ENCODE measurements around the gene ANKRD65.
"Not testable (repeated sequence)": the region's sequence is repeated elsewhere in the genome, so short reads cannot be mapped to it uniquely, and the experiment has no call there.

The ANKRD65 gene

DNA sequence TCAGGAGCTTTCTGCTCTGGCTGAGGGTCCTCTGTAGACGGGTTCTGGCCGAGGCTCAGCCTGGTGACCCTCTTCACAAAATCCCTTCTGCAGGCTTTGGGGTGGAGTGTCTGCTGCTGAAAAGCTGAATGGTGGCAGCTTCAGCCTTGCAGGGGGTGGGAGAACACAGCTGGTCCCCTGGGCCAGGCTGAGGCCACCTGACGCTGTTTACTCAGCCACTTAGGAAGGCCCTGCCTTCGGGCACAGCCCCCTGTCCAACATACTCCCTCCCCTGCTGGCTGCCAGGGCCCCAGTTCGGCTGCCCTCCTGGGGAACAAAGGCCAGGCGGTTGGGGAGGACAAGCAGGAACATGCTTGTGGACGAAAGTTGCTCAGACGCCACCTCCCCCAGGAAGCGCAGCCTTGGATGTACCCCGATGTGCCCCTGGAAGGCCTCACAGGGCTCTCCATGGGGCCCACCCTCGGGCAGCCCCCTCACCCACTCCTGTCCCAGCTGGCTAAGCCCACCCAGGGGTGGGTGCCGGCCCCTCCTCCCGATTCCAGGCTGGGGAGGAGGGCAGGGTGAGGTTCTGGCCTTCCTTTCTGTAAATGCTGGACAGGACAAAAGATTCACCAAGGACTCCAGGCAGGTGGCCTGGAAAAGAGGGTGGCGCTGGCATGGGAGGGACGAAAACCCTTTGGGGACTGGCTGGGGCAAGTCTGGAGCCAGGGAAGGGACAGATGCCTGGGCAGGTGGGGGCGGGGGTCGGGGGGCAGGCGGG is at the start of gene ANKRD65:
Gene ANKRD65 (minus strand): TSS at position 130 of the 760 bp plus-strand sequence. CDS start 271 bp downstream, outside the sequence.
- no peak for FAIRE-seq

DNA sequence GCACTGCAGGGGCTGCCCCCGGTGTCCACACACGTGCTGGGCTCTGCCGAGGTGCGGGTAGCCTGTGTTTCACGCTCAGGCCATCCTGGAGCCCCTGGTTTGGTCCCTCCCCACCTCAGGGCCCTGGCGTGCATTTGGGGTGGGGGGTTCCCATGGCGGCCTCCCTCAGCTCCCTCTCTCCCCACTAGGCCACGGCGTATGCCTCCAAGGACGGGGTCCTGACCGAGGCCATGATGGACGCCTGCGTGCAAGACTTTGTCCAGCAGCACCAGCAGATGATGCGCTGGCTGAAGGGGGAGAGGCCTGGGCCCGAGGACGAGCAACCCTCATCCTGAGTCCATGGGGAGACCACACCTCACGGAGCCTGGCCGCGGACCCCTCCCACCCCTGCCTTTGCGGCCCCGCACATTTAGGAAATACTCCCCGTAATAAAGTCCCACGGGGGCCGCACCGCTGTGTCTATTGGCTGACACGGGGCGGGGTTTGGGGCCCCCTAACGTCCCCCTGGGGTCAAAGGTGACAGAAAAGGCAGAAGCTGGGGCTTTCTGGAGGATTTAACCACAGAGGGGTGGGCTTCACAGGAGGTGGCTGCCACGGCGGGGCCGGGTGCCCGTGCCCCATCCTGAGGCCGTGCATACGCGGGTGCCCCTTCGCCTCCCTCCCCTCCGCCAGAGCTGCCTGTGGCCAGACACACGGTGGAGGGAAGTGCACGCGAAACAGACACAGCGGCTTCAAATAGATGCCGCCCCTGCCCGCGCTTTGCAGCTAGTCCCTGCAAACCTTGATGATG is 47.3 kb upstream of the ANKRD65 start:
- not testable (repeated sequence) for FAIRE-seq

DNA sequence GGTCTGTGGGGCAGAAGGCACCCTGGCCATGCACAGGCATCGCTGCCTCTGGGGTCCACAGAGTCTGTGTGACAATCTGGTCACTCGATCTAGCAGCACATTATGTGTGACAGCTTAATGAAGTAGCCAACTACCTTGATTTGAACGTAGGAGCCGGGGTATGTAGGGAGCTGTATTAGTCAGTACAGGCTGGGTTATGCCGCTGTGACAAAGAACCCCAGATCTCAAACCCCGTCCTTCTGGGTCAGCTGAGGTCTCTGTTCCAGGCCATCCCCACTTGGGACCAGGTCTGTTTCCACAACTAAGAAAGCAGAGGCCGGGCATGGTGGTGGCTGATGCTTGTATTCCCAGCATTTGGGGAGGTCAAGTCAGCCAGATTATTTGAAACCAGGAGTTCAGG is 42.2 kb upstream of the ANKRD65 start:
- no peak for FAIRE-seq

DNA sequence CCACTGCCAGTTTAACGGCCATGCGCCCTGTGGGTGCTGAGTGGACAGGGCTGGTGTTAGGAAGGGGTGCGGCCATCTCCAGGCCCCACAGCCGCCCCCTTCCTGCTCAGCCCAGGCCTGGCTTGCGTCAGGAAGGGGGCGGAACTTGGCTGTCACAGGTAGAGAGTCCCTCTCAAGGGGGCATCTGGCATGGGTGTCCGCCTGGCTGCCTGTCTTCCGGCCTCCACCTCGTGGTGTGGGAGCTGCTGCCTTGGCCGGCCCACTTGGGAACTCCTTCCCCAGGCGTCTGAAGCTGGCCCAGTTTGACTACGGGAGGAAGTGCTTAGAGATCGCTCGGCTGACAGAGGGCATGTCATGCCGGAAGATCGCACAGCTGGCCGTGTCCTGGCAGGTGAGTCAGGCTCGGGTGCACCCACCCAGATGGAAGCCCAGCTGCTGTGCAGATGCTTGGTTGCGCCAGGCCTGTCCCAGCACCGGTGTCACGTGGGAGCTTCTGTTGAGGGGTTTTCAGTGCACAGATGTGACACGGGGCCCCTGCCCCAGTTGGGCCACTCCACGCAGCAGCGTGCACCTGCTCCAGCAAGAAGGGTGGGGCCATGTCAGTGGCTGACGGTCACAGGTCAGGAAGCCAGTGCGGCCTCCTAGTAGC is 41.4 kb upstream of the ANKRD65 start:
- FAIRE-seq, result no peak

DNA sequence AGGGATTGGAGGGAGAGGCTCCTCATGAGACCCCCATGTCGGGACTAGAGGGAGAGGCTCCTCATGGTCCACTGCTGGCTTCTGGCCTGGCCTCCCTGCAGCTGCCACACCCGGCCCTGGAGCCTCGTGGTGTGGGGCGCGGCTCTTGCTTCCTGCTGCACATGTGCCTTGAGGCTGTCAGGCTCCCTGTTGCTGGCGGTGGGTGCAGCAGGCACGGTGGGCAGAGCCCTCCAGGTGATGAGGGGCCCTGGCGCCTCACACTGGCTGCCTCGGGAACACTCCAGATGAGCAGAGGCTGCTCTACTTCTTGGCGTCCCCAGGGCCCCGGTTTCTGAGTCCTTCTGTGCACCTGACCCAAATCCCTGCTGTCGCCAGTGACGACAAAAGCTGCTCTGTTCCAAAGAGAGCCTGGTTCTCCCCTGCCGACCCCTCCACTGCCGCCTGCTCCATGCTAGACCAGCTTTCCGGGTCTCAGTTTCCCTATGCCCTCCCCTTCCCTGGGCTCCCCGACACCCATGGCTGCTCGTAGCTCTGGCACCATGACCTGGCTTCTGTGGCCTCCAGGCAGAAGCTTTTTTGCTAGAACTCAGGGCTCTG is 40.7 kb upstream of the ANKRD65 start:
- FAIRE-seq, result no peak

DNA sequence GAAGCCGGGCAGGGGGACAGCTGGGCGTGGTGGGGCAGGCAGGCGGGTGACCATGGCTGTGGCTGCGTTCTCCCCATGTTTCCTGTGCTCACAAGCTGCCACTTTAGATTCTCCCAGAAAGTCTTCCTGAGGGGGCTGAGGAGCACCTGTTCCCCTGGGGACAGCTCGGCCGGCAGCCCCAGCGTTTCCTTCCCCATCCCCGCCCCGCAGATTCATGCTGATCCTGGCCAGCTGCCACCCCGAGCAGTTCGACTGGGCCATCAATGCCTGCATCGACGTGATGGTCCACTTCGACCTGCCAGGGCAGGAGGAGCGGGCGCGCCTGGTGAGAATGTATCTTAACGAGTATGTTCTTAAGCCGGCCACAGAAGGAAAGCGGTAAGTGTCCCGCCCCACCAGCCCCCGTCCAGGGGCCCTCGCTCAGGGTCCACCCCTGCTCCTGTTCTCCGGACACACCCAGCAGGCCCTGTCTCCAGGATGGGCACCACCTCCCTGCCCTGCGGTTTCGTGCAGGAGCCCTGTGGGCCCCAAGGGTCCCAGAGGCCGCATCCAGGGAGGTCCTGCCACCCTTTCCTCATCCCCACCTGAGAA is 39.6 kb upstream of the ANKRD65 start:
- FAIRE-seq, result no peak

DNA sequence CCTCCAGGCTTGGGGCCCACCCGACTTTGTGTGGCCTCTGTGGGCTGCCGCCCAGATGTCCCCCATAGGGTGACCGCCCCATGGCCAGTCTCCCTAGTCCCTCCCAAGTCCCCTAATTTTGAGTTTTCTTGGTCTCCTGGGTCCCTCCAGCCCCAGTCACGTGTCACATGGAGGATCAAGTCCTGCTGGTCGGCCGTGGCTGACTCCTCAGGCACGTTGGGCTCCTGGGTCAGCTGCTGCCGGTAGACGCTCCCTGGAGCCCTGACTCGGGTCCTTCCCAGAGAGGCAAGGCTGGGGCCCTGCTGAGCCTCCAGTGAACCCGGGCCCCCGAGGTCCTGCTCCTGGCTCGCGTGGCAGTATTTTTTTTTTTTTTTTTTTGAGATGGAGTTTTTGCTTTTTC is 38.6 kb upstream of the ANKRD65 start:
- FAIRE-seq, result not testable (repeated sequence)

DNA sequence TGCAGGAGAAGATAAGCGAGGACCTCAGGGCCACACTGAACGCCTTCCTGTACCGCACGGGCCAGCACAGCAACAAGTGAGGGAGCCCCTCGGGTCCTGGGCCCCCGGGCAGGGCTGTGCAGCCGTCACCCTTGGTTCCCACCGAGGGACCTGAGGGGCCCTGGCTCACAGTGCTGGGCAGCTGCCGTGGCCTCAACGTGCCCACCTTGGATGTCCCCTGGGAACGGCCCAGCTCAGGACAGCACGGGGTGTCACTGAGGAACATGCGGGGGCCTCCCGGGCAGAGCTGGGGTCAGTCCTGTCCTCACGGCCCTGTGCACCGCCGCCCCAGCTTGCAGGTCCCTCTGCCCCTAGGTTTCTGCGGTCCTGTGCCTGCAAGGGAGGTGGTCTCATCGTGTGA is 38.1 kb upstream of the ANKRD65 start:
- not testable (repeated sequence) for FAIRE-seq

DNA sequence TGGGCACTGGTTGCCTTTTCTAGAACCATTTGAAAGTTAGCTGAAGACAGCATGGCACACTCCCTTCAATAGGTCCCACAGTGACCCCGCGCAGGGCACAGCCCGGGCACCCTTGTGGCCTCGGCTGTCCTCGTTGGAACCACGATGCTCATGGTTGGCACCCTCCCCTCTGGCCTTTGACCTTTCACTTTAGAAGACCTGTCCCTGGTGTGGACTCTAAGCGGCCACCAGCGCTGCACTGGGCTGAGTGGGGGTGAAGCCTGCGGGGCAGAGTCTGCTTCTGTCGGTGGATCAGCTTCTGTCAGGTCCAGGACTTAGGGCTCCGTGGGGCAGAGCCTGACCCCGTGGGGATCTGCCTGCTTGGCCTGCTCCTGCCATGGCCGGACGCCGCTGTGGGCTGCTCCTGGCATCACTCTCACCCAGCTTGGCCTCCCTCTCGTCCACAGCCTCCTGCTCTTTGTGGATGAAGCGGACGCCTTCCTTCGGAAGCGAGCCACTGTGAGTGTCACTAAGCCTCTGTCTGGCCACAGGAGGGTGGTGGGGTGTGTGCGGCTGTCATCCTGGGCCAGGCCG is 35.7 kb upstream of the ANKRD65 start:
- not testable (repeated sequence) for FAIRE-seq

DNA sequence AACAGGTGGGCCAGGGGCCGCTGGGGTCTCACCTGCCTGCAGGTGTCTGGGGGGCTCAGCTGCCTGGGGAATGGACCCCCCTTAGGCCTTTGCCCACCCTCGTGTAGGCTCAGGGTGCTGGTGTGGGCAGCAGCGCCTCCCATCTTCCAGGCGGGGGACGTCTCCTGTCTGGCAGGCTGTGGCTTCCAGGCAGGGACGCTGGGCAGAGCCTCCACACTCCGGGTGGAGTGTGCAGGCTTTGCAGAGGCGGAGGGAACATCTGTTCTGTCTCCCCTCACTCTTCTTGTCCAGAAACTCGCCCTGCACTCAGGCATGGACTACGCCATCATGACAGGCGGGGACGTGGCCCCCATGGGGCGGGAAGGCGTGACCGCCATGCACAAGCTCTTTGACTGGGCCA is 34.9 kb upstream of the ANKRD65 start:
- FAIRE-seq, result not testable (repeated sequence)

DNA sequence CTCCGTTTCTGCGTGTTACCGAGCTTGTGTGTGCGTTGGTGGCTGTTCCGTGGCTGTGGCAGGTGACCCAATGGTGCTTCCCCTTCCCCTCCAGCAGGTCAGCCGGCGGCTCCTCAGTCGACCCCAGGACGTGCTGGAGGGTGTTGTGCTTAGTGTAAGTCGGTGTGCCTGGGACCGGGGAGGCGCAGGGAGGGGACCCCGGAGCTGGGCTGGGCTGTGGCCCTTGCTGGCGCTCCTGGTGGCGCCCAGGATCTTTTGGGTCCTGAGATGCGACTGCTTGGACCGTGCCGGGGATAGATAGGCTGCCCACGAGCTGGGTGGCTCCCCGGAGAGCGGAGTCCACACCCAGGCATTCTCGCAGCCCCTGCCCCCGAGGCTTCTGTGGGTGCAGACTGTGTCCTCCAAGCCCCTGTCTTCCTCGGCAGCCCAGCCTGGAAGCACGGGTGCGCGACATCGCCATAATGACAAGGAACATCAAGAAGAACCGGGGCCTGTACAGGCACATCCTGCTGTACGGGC is 34.3 kb upstream of the ANKRD65 start:
- FAIRE-seq, result no peak

DNA sequence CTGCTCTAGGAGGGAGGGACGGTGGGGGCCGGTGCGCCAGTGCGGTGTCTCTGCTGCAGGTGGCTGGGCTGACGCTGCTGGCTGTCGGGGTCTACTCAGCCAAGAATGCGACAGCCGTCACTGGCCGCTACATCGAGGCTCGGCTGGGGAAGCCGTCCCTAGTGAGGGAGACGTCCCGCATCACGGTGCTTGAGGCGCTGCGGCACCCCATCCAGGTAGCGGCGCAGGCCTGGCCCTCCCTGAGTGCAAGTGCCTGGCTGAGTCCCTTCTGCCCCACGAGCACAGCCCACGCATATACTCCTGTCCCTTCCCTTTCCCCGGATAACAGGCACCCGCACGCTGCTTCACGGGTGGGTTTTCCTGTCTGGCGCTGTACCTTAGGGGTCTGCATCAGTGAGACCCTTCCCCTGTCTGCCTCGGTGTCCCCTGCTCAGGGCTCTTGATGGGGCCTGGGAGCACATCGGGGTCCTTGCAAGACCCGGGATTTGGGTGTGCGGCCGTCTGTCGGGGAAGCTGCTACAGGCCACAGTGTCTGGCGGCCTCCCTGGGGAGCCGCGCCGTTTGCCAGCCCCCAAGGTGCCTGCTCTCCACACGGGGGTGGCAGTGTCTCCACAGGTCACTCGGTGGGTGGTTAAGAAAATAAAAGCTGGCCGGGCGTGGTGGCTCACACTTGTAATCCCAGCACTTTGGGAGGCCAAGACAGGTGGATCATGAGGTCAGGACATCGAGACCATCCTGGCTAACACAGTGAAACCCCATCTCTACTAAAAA is 33.4 kb upstream of the ANKRD65 start:
- FAIRE-seq, result not testable (repeated sequence)

DNA sequence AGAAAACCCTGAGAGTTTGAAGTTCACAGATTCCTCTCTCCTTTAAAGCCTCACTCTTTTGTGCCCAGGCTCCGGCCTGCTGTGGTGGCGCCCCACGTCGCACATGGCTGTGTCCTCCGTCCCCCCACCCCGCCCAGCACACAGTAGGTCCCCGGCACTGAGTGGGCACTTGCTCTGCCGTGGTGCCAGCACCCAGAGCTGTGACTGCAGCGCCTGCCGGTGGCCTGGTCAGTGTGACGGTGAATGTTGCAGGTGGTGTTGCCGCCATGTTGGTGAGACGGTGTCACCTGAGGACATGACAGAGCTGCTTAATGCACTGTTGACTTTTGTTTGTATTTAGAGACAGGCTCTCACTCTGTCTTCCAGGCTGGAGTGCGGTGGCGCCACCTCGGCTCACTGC is 31.8 kb upstream of the ANKRD65 start:
- no peak for FAIRE-seq

DNA sequence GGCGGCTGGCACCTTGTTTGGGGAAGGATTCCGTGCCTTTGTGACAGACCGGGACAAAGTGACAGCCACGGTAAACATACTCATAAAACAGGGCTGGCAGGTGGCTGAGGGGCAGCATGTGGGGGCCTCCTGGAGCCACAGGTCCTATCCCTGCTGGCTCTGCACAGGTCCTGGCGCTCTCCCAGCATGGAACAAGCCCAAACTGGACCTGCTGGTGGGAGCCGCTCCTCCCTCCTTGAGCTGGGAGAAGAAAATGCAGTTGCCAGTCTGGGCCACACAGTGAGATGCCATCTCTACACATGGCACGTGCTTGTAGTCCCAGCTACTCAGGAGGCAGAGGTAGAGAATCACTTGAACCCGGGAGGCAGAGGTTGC is 31.3 kb upstream of the ANKRD65 start:
- not testable (repeated sequence) for FAIRE-seq

DNA sequence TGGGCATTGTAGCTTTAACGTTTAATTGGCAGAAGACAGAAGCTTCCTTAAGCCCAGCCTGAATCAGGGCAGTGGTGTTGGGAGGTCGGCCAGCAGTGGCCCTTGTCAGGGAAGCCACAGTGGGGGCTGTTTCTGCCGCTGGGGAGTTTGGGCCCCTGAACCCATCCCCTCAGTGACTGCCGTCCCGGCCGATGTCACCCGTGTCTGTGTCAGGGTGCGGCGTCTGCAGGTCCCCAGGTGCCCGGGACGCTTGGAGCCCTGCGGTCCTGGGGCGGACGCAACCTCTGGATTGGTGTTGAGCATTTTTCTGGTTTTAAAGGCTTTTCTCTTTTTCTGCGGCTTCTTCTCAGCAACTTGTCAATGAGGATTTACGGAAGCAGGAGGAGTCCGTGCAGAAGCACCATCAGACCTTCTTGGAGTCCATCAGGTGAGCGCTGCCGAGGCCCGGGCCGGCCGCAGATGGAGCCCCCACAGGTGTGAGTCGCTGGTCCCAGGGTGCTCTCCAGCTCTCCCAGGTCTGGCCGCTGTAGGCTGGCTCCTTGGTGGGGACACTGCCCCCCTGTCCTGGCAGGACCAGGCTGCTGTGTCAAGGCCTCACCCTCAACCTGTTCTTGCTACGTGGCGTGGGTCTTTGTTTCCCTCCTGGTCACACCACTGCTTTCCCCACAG is 30.8 kb upstream of the ANKRD65 start:
- FAIRE-seq, result no peak

DNA sequence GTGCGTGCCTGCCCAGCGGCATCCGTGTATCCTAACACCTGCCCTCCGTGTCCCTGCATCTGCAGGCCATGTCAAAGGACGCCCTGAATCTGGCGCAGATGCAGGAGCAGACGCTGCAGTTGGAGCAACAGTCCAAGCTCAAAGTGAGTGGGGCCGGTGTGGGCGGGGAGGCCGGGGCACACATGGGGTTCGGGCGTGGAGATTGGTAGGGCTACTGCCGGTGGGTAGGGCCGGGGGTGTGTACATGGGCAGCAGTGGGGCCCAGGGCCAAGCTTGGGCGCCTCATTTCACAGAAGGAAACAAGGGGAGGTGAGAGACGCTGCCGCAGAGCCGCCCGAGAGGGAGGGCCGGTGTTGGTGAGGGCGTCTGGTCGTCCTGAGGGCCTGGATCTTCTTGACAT is 29.5 kb upstream of the ANKRD65 start:
- FAIRE-seq, result not testable (repeated sequence)

DNA sequence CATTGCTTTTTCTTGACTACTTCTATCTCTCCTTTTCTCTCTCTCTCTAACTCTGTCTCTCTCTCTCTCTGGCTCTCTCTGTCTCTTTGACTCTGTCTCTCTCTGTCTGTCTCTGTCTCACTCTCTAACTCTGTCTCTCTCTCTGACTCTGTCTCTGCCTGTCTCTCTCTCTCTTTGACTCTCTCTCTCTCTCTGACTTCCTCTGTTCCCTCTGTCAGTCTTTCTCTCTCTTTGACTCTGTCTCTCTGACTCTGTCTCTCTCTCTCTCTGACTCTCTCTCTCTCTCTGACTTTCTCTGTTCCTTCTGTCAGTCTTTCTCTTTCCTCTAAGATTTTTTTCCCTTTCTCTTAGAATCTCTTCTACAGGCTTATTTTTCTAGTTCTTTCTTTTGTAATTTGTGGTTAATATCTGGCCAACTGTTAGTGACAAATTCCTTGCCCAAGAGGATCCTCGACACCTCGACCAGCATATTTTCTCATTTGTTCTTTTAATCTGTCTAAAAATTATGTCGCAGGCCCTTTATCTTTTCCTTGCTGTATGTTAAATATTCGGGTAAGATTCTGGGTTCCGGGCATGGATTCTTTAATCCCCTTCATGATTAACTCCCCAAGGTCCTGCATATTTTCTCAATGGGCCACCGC is 28.1 kb upstream of the ANKRD65 start, which contains the start of gene ATAD3C:
Gene ATAD3C (plus strand): TSS at position 591 of the 641 bp plus-strand sequence. CDS start 995 bp downstream, outside the sequence.
- FAIRE-seq, result no peak

DNA sequence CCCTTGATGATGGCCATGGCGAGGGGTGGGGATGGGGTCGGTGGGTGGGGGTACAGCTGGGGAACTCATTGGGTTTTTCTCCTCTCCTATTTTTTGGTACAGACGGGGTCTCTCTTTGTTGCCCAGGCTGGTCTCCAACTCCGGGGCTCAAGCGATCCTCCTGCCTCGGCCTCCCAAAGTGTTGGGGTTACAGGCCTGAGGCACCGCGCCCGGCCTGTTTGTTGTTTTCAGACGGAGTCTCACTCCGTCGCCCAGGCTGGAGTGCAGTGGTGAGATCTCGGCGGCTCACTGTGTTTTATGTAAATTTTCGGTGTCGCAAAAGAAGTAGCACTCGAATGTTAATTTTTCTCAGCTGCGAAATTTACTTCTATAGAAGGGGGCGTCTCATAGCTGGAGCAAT is 25.6 kb upstream of the ANKRD65 start:
- not testable (repeated sequence) for FAIRE-seq

DNA sequence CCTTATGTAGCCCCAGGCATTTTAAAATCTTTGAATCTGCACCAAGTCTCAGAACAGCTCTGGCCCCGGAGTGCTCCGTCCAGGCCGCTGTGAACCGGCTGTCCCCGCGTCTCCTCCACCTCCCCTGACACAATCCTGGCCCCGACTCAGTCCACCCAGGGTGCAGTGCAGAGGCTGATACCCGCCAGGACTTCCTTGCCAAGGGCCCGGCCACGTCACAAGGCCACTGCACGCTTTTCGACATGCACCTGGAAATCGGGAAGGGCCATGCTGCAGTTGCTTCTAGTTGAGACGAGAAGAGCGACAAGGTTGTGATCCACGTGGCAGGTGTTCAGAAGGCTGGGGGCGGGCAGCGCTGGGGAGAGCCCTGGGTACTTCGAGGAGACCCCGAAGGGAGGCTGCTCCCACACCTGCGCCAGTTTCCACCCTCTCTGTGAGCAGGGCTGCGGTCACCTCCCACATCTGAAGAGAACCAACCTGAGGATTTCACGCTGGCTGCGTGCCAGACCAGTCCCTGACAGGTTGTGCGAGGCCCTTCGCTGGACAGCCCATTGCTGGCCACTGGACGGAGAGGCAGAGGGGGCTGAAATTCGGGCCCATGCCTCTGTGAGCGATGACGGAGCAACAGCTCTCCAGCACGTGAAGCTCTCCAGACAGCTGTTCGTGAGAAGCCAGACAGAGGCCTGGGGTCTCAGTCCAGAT is 21.1 kb upstream of the ANKRD65 start:
- no peak for FAIRE-seq

Data from endometrium (tissue), 2 donors.